IPS-18c (cell line): ENCODE measurements around the gene SOSTDC1.
"Not testable (repeated sequence)": the region's sequence is repeated elsewhere in the genome, so short reads cannot be mapped to it uniquely, and the experiment has no call there.

Source experiments
- H3K4me3 ChIP-seq: 2 replicates; pipeline ENCODE4 v1.7.0; 2013; ENCODE audit warnings: low read depth, mild to moderate bottlenecking, low read length, moderate library complexity; ENCODE audit not compliant: insufficient read depth
- H3K9me3 ChIP-seq: one replicate; pipeline ENCODE4 v1.6.1; 2013; ENCODE audit warnings: mild to moderate bottlenecking, low read length, moderate library complexity; ENCODE audit not compliant: control insufficient read depth, insufficient read depth

Gene SOSTDC1

GRCh38 chr7:16465469-16466361 lies at the start of gene SOSTDC1:
SOSTDC1 (minus strand) TSS chr7:16465738; CDS start chr7:16465668, 70 bp downstream.
- no peak within 1 kb of the TSS; the same call in 1 of the 2 replicates for H3K4me3 ChIP-seq
- H3K9me3 ChIP-seq: no peaks in the 10 kb centered on the region

GRCh38 chr7:16514729-16515128 lies 49.2 kb upstream of the SOSTDC1 start:
- no peaks in the 10 kb centered on the region for H3K9me3 ChIP-seq
- H3K4me3 ChIP-seq: no peak overlapping the region

- no peaks in the 10 kb centered on the region for H3K9me3 ChIP-seq
- no peak overlapping the region for H3K4me3 ChIP-seq
Observed at GRCh38 chr7:16514271-16514670, 48.7 kb upstream of the SOSTDC1 start.

- H3K9me3 ChIP-seq: no peaks in the 10 kb centered on the region
- no peak overlapping the region for H3K4me3 ChIP-seq
Observed at GRCh38 chr7:16512097-16512496, 46.6 kb upstream of the SOSTDC1 start.

- H3K9me3 ChIP-seq: no peaks in the 10 kb centered on the region
- H3K4me3 ChIP-seq: no peak overlapping the region
Observed at GRCh38 chr7:16511314-16511713, 45.8 kb upstream of the SOSTDC1 start.

- no peak overlapping the region for H3K4me3 ChIP-seq
- no peaks in the 10 kb centered on the region for H3K9me3 ChIP-seq
Observed at GRCh38 chr7:16509829-16510228, 44.3 kb upstream of the SOSTDC1 start.

GRCh38 chr7:16506422-16506821 lies 40.9 kb upstream of the SOSTDC1 start:
- not testable (repeated sequence) for H3K9me3 ChIP-seq, H3K4me3 ChIP-seq

GRCh38 chr7:16504019-16504418 lies 38.5 kb upstream of the SOSTDC1 start:
- Histone ChIP-seq H3K4me3 (no peak overlapping the region), H3K9me3 (no peaks in the 10 kb centered on the region)

- Histone ChIP-seq H3K4me3 (no peak overlapping the region), H3K9me3 (no peaks in the 10 kb centered on the region)
Observed at GRCh38 chr7:16502303-16502702, 36.8 kb upstream of the SOSTDC1 start.

- Histone ChIP-seq H3K9me3 (no peaks in the 10 kb centered on the region), H3K4me3 (no peak overlapping the region)
Observed at GRCh38 chr7:16498122-16498521, 32.6 kb upstream of the SOSTDC1 start.

- Histone ChIP-seq H3K9me3 (no peaks in the 10 kb centered on the region), H3K4me3 (no peak overlapping the region)
Observed at GRCh38 chr7:16494955-16495719, 29.6 kb upstream of the SOSTDC1 start.

GRCh38 chr7:16494551-16494950 lies 29.0 kb upstream of the SOSTDC1 start:
- H3K4me3 ChIP-seq: no peak overlapping the region
- no peaks in the 10 kb centered on the region for H3K9me3 ChIP-seq

- H3K4me3 ChIP-seq: no peak overlapping the region
- H3K9me3 ChIP-seq: no peaks in the 10 kb centered on the region
Observed at GRCh38 chr7:16493266-16493665, 27.7 kb upstream of the SOSTDC1 start.

GRCh38 chr7:16492513-16493062 lies 27.1 kb upstream of the SOSTDC1 start:
- no peaks in the 10 kb centered on the region for H3K9me3 ChIP-seq
- H3K4me3 ChIP-seq: no peak overlapping the region

- H3K4me3 ChIP-seq: no peak overlapping the region
Observed at GRCh38 chr7:16491148-16491547, 25.6 kb upstream of the SOSTDC1 start.

GRCh38 chr7:16484453-16485158 lies 19.1 kb upstream of the SOSTDC1 start:
- H3K9me3 ChIP-seq: no peaks in the 10 kb centered on the region
- H3K4me3 ChIP-seq: no peak overlapping the region

More at GRCh38 chr7:16491148-16491547, 25.6 kb upstream of the SOSTDC1 start:
- no peaks in the 10 kb centered on the region for H3K9me3 ChIP-seq

- no peak overlapping the region for H3K4me3 ChIP-seq
- H3K9me3 ChIP-seq: no peaks in the 10 kb centered on the region
Observed at GRCh38 chr7:16479591-16479990, 14.1 kb upstream of the SOSTDC1 start.
